ENCODE results near the gene HCN4. TPM values are rescaled to one million over a fixed set of nuclear protein-coding genes. Genes with fewer than 3 reads are reported as not detected.

Gene HCN4
- total RNA-seq, 4 donors from 2014 or later = 0.17 TPM; not detected in 3

DNA sequence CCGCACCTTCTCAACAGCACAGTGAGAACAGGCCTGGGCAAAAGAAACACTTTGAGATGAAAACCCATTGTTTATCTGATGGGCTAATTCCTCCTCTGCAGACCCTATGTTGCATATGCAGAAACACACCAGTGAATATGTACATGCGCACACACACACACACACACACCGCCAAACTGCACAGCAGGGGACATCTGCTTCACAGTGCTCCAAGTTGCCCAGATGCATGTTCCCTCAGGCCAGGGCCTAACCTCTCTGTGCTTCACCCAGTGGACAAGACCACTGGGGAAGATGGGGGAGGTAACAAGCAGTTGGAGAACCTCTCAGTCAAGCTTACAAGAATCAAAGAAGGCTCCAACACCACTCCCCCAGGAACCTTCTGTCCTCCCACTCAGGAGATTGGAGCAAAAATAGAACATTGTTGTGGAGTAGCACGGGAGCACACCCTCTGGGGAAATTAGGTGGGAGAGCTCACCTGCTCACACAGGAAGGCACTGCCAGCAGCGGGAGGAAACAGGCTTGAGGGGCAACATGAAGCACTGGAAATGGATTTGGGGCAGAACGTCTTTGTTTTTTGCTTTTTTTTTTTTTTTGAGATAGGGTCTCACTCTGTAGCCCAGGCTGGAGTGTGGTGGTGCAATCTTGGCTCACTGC lies 13.0 kb downstream of the HCN4 start:
- H3K4me1 ChIP-seq = no peaks in the 10 kb centered on the region
- no peak for TF ChIP-seq EP300 (IDR thresholded peaks at IDR 0.05)
- no peak for TF ChIP-seq POLR2AphosphoS5 (IDR thresholded peaks at IDR 0.05)
- TF ChIP-seq, protein P1, sequence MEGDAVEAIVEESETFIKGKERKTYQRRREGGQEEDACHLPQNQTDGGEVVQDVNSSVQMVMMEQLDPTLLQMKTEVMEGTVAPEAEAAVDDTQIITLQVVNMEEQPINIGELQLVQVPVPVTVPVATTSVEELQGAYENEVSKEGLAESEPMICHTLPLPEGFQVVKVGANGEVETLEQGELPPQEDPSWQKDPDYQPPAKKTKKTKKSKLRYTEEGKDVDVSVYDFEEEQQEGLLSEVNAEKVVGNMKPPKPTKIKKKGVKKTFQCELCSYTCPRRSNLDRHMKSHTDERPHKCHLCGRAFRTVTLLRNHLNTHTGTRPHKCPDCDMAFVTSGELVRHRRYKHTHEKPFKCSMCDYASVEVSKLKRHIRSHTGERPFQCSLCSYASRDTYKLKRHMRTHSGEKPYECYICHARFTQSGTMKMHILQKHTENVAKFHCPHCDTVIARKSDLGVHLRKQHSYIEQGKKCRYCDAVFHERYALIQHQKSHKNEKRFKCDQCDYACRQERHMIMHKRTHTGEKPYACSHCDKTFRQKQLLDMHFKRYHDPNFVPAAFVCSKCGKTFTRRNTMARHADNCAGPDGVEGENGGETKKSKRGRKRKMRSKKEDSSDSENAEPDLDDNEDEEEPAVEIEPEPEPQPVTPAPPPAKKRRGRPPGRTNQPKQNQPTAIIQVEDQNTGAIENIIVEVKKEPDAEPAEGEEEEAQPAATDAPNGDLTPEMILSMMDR (IDR thresholded peaks at IDR 0.05) = no peak
- no peak for TF ChIP-seq POLR2A (IDR thresholded peaks at IDR 0.05; ENCODE audit: low read depth)
- no peak overlapping the region for H3K4me3 ChIP-seq
- no peaks in the 10 kb centered on the region for H3K36me3 ChIP-seq
- H3K9me3 ChIP-seq = no peaks in the 10 kb centered on the region
- no peak for DNase-seq (ENCODE audit: extremely low spot score)
- intact Hi-C loops (cut with DNase I) = no loop called here
- peaks cover 0 to 54% (median 2%) of the 10 kb centered on the region in 4 donors for H3K27me3 ChIP-seq
- H3K27ac ChIP-seq (replicated peaks in 1 of 4) = no peak overlapping the region
- WGBS = 72% methylated on average over 5 of the region's 6 CpGs

DNA sequence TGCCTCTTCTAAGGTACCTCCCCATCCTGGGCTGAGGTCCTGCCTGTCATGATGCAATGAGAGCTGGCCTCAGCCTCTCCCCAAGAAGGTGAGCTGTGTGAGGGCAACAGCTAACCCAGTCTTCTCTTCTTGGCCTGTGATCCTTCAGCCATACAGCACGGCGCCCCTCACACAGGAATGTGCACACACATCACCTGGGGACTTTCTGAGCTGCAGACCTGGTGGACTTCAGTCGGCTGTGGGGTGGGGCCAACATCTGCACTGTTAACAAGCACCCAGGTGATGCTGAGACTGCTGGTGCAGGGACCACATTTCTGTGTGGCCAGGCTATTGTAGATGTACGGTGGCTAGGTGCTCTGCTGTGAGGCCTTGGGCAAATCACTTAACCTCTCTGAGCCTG lies 14.5 kb downstream of the HCN4 start:
- H3K36me3 ChIP-seq = no peaks in the 10 kb centered on the region
- intact Hi-C loops (cut with DNase I) = no loop called here

DNA sequence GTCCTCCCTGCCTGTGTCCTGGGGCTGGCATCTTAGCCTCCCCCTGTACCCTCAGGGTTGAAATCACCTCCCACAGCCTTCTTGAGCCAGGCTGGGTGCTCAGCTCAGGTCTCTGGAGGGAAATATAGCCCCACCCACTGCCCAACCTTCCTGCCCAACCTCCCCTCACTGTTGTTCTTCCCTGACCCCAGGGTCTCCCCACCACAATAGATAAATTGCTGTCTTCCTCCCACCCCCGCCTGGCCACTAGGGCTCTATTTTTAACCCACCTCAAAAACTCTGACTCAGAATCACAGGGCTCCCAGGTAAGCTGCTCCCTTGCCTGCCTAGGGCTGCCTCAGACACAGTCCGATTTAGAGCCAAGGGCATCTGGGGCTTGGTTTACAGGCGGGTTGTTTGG lies 15.0 kb downstream of the HCN4 start:
- Histone ChIP-seq H3K27me3 (peaks cover 0 to 51% (median 2%) of the 10 kb centered on the region in 4 donors), H3K27ac (replicated peaks in 1 of 4) (no peak overlapping the region), H3K9me3 (no peaks in the 10 kb centered on the region), H3K36me3 (no peaks in the 10 kb centered on the region), H3K4me1 (no peaks in the 10 kb centered on the region), H3K4me3 (no peak overlapping the region)
- no peak for DNase-seq (ENCODE audit: extremely low spot score)
- TF ChIP-seq EP300 (IDR thresholded peaks at IDR 0.05) = no peak
- no peak for TF ChIP-seq POLR2A (IDR thresholded peaks at IDR 0.05; ENCODE audit: low read depth)
- WGBS = 37% methylated on average over 3 of the region's 3 CpGs
- intact Hi-C loops (cut with DNase I) = no loop called here

More for the DNA sequence above, 14.5 kb downstream of the HCN4 start:
- TF ChIP-seq, protein P1 (IDR thresholded peaks at IDR 0.05) = no peak
- no peak for TF ChIP-seq POLR2AphosphoS5 (IDR thresholded peaks at IDR 0.05)
- no peak for TF ChIP-seq POLR2A (IDR thresholded peaks at IDR 0.05; ENCODE audit: low read depth)
- TF ChIP-seq EP300 (IDR thresholded peaks at IDR 0.05) = no peak
- H3K27me3 ChIP-seq = peaks cover 0 to 51% (median 2%) of the 10 kb centered on the region in 4 donors
- H3K4me3 ChIP-seq = no peak overlapping the region
- no peak overlapping the region for H3K27ac ChIP-seq (replicated peaks in 1 of 4)
- no peaks in the 10 kb centered on the region for H3K9me3 ChIP-seq
- no peaks in the 10 kb centered on the region for H3K4me1 ChIP-seq
- DNase-seq (ENCODE audit: extremely low spot score) = no peak
- 73% methylated on average over 2 of the region's 4 CpGs for WGBS

DNA sequence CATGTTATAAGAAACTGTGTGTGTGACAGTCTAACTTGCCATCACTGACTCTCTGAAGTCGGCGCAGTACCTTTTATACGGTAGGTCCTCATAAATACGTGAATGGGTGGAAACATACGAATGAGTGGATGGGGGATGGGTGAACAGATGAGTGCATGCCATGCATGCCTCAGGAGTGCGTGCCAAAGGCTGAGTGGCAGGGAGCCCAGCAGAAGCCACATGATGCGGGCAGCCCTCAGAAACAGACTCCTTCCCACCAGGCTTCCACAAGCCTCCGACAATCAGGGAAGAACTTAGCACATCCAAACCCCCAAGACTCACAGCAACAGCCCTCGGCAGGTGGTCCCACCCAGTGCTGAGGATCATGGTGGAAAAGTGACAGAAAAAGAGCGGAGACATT lies 16.7 kb downstream of the HCN4 start:
- 77% methylated on average over 9 of the region's 10 CpGs for WGBS
- H3K4me3 ChIP-seq = no peak overlapping the region
- no peaks in the 10 kb centered on the region for H3K36me3 ChIP-seq
- TF ChIP-seq POLR2A (IDR thresholded peaks at IDR 0.05; ENCODE audit: low read depth) (no peak), POLR2AphosphoS5 (IDR thresholded peaks at IDR 0.05) (no peak), EP300 (IDR thresholded peaks at IDR 0.05) (no peak)
- TF ChIP-seq, protein P1 (IDR thresholded peaks at IDR 0.05) = no peak
- H3K9me3 ChIP-seq = no peaks in the 10 kb centered on the region
- H3K4me1 ChIP-seq = no peaks in the 10 kb centered on the region
- no peak for DNase-seq (ENCODE audit: extremely low spot score)
- H3K27me3 ChIP-seq = peaks cover 0 to 55% (median 2%) of the 10 kb centered on the region in 4 donors
- no peak overlapping the region for H3K27ac ChIP-seq (replicated peaks in 1 of 4)
- intact Hi-C loops (cut with DNase I) = no loop called here

DNA sequence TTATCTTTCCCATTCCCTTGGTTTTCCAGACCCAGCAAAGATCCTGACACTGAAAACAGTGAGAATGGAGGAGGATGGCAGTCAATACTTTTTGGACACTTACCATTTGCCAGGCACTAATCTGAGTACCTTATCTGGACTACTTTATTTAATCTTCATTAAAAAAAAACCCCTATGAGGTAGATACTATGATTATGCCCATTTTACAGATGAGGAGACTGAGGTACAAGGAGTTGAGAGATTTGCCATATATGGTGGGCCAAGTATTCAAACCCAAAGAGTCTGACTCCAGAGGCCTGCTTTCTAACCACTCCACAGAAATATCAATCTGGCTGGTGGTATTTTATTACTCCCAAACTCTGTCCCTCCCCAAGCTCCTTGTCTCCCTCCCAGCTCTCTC lies 19.6 kb downstream of the HCN4 start:
- DNase-seq (ENCODE audit: extremely low spot score) = no peak
- H3K27me3 ChIP-seq = peaks cover 0 to 55% (median under 1%) of the 10 kb centered on the region in 4 donors
- intact Hi-C loops (cut with DNase I) = no loop called here

More for the DNA sequence above, 19.6 kb downstream of the HCN4 start:
- Histone ChIP-seq H3K27ac (replicated peaks in 1 of 4) (no peak overlapping the region), H3K4me3 (no peak overlapping the region), H3K9me3 (no peaks in the 10 kb centered on the region), H3K36me3 (no peaks in the 10 kb centered on the region), H3K4me1 (peaks cover 0 to 6% (median 0%) of the 10 kb centered on the region in 4 donors)
- TF ChIP-seq POLR2AphosphoS5 (IDR thresholded peaks at IDR 0.05) = no peak
- TF ChIP-seq, protein P1 (IDR thresholded peaks at IDR 0.05) = no peak
- TF ChIP-seq POLR2A (IDR thresholded peaks at IDR 0.05; ENCODE audit: low read depth) = no peak
- TF ChIP-seq EP300 (IDR thresholded peaks at IDR 0.05) = no peak

All from esophagus muscularis mucosa (tissue), 4 donors.